Immature natural killer cell (primary cell): Measurements from ENCODE around the gene CEP170. TPM values are rescaled to one million over a fixed set of nuclear protein-coding genes. Genes with fewer than 3 reads are reported as not detected.
"Not testable (repeated sequence)": the region's sequence is repeated elsewhere in the genome, so short reads cannot be mapped to it uniquely, and the experiment has no call there.

ENCODE experiments used
- DNase-seq, 3 donors: peaks; one replicate each; pipeline ENCODE4 v3.0.0; 2022; ENCODE audit warnings: mixed read lengths in 1 of 3
- H3K27ac Mint-ChIP-seq, 6 donors: one replicate each; pipeline ENCODE4 v1.8.0; 2020; ENCODE audit warnings: mixed read lengths in 6 of 6, mild to moderate bottlenecking in 5 of 6, inconsistent platforms in 4 of 6, moderate library complexity in 3 of 6
- H3K27me3 Mint-ChIP-seq, 3 donors: one replicate each; pipeline ENCODE4 v1.8.0; 2020 to 2021; ENCODE audit warnings: low read depth in 3 of 3, mild to moderate bottlenecking in 3 of 3, mixed read lengths in 3 of 3, moderate library complexity in 3 of 3, inconsistent platforms in 1 of 3
- H3K36me3 Mint-ChIP-seq, 3 donors: one replicate each; pipeline ENCODE4 v1.8.0; 2020; ENCODE audit warnings: mixed read lengths in 3 of 3, inconsistent platforms in 2 of 3, mild to moderate bottlenecking in 2 of 3
- H3K4me1 Mint-ChIP-seq, 2 donors: one replicate each; pipeline ENCODE4 v1.8.0; 2020; ENCODE audit warnings: inconsistent platforms in 2 of 2, mild to moderate bottlenecking in 2 of 2, mixed read lengths in 2 of 2, moderate library complexity in 1 of 2
- H3K4me3 Mint-ChIP-seq, 5 donors: one replicate each; pipeline ENCODE4 v1.8.0; 2020; ENCODE audit warnings: mild to moderate bottlenecking in 5 of 5, mixed read lengths in 5 of 5, inconsistent platforms in 3 of 5, moderate library complexity in 3 of 5
- H3K9me3 Mint-ChIP-seq, 6 donors: one replicate each; pipeline ENCODE4 v1.8.0; 2020; ENCODE audit warnings: mild to moderate bottlenecking in 6 of 6, mixed read lengths in 6 of 6, inconsistent platforms in 4 of 6, moderate library complexity in 3 of 6
- polyA plus RNA-seq, 3 donors: library from polyadenylated mRNA; unstranded; fragments of 300-500 nt; fragmentation: Illumina TruSeq; gene quantifications; one replicate each; pipeline ENCODE4 v1.2.3, GENCODE V29; 2021

The CEP170 gene
- polyA plus RNA-seq, 3 donors from 2014 or later, result 2.8 to 8.0 (median 2.8) TPM

GRCh38 chr1:243205026-243205501 is 50.0 kb downstream of the CEP170 start:
- not testable (repeated sequence) for H3K9me3 Mint-ChIP-seq, H3K4me3 Mint-ChIP-seq, H3K4me1 Mint-ChIP-seq

GRCh38 chr1:243204336-243204735 is 50.7 kb downstream of the CEP170 start:
- H3K27me3 Mint-ChIP-seq, result not testable (repeated sequence)

More at GRCh38 chr1:243205026-243205501, 50.0 kb downstream of the CEP170 start:
- not testable (repeated sequence) for DNase-seq, H3K27me3 Mint-ChIP-seq, H3K27ac Mint-ChIP-seq
- peaks cover 4 to 16% (median 6%) of the 10 kb centered on the region in 3 donors for H3K36me3 Mint-ChIP-seq

GRCh38 chr1:243203196-243203595 is 51.9 kb downstream of the CEP170 start:
- H3K27ac Mint-ChIP-seq, H3K4me1 Mint-ChIP-seq, H3K9me3 Mint-ChIP-seq, H3K27me3 Mint-ChIP-seq, H3K4me3 Mint-ChIP-seq, DNase-seq: not testable (repeated sequence)
- H3K36me3 Mint-ChIP-seq, result peaks cover 4 to 16% (median 7%) of the 10 kb centered on the region in 3 donors

More at GRCh38 chr1:243204336-243204735, 50.7 kb downstream of the CEP170 start:
- H3K4me1 Mint-ChIP-seq, H3K4me3 Mint-ChIP-seq, H3K27ac Mint-ChIP-seq, DNase-seq, H3K9me3 Mint-ChIP-seq: not testable (repeated sequence)
- H3K36me3 Mint-ChIP-seq, result peaks cover 4 to 16% (median 6%) of the 10 kb centered on the region in 3 donors

- not testable (repeated sequence) for H3K27ac Mint-ChIP-seq, H3K27me3 Mint-ChIP-seq, H3K9me3 Mint-ChIP-seq, H3K4me1 Mint-ChIP-seq, H3K4me3 Mint-ChIP-seq, DNase-seq
- H3K36me3 Mint-ChIP-seq, result peaks cover 10 to 19% (median 11%) of the 10 kb centered on the region in 3 donors
Observed at GRCh38 chr1:243201316-243201715, 53.8 kb downstream of the CEP170 start.

GRCh38 chr1:243197524-243197923 is 57.6 kb downstream of the CEP170 start:
- H3K4me3 Mint-ChIP-seq, DNase-seq, H3K9me3 Mint-ChIP-seq, H3K27me3 Mint-ChIP-seq, H3K27ac Mint-ChIP-seq, H3K4me1 Mint-ChIP-seq: not testable (repeated sequence)
- H3K36me3 Mint-ChIP-seq, result peaks cover 6 to 13% (median 13%) of the 10 kb centered on the region in 3 donors

GRCh38 chr1:243193330-243193729 is 61.8 kb downstream of the CEP170 start:
- not testable (repeated sequence) for H3K4me3 Mint-ChIP-seq, H3K27ac Mint-ChIP-seq, H3K27me3 Mint-ChIP-seq, H3K4me1 Mint-ChIP-seq, H3K9me3 Mint-ChIP-seq, DNase-seq
- peaks cover 9 to 23% (median 10%) of the 10 kb centered on the region in 3 donors for H3K36me3 Mint-ChIP-seq

GRCh38 chr1:243186201-243186995 is 68.7 kb downstream of the CEP170 start:
- H3K4me1 Mint-ChIP-seq, H3K27me3 Mint-ChIP-seq, H3K9me3 Mint-ChIP-seq, DNase-seq, H3K4me3 Mint-ChIP-seq, H3K27ac Mint-ChIP-seq: not testable (repeated sequence)
- peaks cover 7 to 33% (median 17%) of the 10 kb centered on the region in 3 donors for H3K36me3 Mint-ChIP-seq

- DNase-seq, H3K27me3 Mint-ChIP-seq, H3K4me3 Mint-ChIP-seq, H3K27ac Mint-ChIP-seq, H3K4me1 Mint-ChIP-seq, H3K9me3 Mint-ChIP-seq: not testable (repeated sequence)
- H3K36me3 Mint-ChIP-seq, result peaks cover 7 to 35% (median 17%) of the 10 kb centered on the region in 3 donors
Observed at GRCh38 chr1:243184787-243185186, 70.3 kb downstream of the CEP170 start.

- H3K27me3 Mint-ChIP-seq, H3K4me3 Mint-ChIP-seq, H3K27ac Mint-ChIP-seq, DNase-seq, H3K9me3 Mint-ChIP-seq, H3K4me1 Mint-ChIP-seq: not testable (repeated sequence)
- peaks cover 7 to 35% (median 21%) of the 10 kb centered on the region in 3 donors for H3K36me3 Mint-ChIP-seq
Observed at GRCh38 chr1:243183661-243184060, 71.4 kb downstream of the CEP170 start.

- not testable (repeated sequence) for H3K27ac Mint-ChIP-seq, H3K9me3 Mint-ChIP-seq, H3K4me1 Mint-ChIP-seq, DNase-seq, H3K4me3 Mint-ChIP-seq, H3K27me3 Mint-ChIP-seq
- H3K36me3 Mint-ChIP-seq, result peaks cover 7 to 35% (median 21%) of the 10 kb centered on the region in 3 donors
Observed at GRCh38 chr1:243183176-243183575, 71.9 kb downstream of the CEP170 start.

- no peak overlapping the region for H3K27ac Mint-ChIP-seq
- DNase-seq, result no peak
- H3K27me3 Mint-ChIP-seq, result peaks cover 0 to 2% (median 0%) of the 10 kb centered on the region in 3 donors
- no peaks in the 10 kb centered on the region for H3K4me1 Mint-ChIP-seq
- no peaks in the 10 kb centered on the region for H3K9me3 Mint-ChIP-seq
- peaks cover 0 to 8% (median 4%) of the 10 kb centered on the region in 3 donors for H3K36me3 Mint-ChIP-seq
- H3K4me3 Mint-ChIP-seq, result no peak overlapping the region
Observed at GRCh38 chr1:243179720-243180119, 75.4 kb downstream of the CEP170 start.

GRCh38 chr1:243177792-243178191 is 77.3 kb downstream of the CEP170 start:
- not testable (repeated sequence) for H3K4me3 Mint-ChIP-seq, H3K4me1 Mint-ChIP-seq, H3K9me3 Mint-ChIP-seq, DNase-seq, H3K27ac Mint-ChIP-seq, H3K36me3 Mint-ChIP-seq, H3K27me3 Mint-ChIP-seq

- not testable (repeated sequence) for DNase-seq, H3K4me1 Mint-ChIP-seq, H3K36me3 Mint-ChIP-seq, H3K9me3 Mint-ChIP-seq, H3K27me3 Mint-ChIP-seq, H3K4me3 Mint-ChIP-seq, H3K27ac Mint-ChIP-seq
Observed at GRCh38 chr1:243173758-243174369, 81.2 kb downstream of the CEP170 start.

- not testable (repeated sequence) for H3K36me3 Mint-ChIP-seq, DNase-seq, H3K4me3 Mint-ChIP-seq, H3K27ac Mint-ChIP-seq, H3K4me1 Mint-ChIP-seq, H3K27me3 Mint-ChIP-seq, H3K9me3 Mint-ChIP-seq
Observed at GRCh38 chr1:243164911-243165310, 90.2 kb downstream of the CEP170 start.
